Body of pancreas (tissue), 4 donors: ENCODE results near the gene INPP5D. TPM values are rescaled to one million over a fixed set of nuclear protein-coding genes. Genes with fewer than 3 reads are reported as not detected.

ENCODE experiments used
- ATAC-seq: fragments of 150-250 bp; one replicate; pipeline ENCODE4 v1.9.1; 2016
- DNase-seq, 4 donors: peaks; one replicate each; pipeline ENCODE4 v3.0.0-alpha.2; 2019
- H3K27ac ChIP-seq, 4 donors: fragments of 200-600 bp; sonication (generic); 1 replicate in 3 of 4; 2 replicates in 1 of 4; pipeline versions ENCODE4 v1.5.1 to v1.6.1; 2016 to 2019; ENCODE audit warnings: mild to moderate bottlenecking in 1 of 4, mixed read lengths in 1 of 4, moderate library complexity in 1 of 4
- H3K27me3 ChIP-seq, 2 donors: fragments of 200-600 bp; sonication (generic); one replicate each; pipeline ENCODE4 v1.6.0; 2016; ENCODE audit warnings: mild to moderate bottlenecking in 1 of 2
- H3K36me3 ChIP-seq, 2 donors: fragments of 200-600 bp; sonication (generic); replicated peaks in 1 of 2; 2 replicates each; pipeline ENCODE4 v1.5.1; 2016; ENCODE audit warnings: low read depth in 2 of 2; ENCODE audit not compliant: insufficient read depth in 1 of 2
- H3K4me1 ChIP-seq: fragments of 200-600 bp; sonication (generic); one replicate; pipeline ENCODE4 v1.6.0; 2016
- H3K4me3 ChIP-seq, 2 donors: fragments of 200-600 bp; sonication (generic); 1 replicate in 1 of 2; 2 replicates in 1 of 2; pipeline ENCODE4 v1.5.1; 2016 to 2019
- H3K9me3 ChIP-seq, 3 donors: fragments of 200-600 bp; sonication (generic); 1 replicate in 2 of 3; 2 replicates in 1 of 3; pipeline ENCODE4 v1.5.1; 2016
- POLR2A ChIP-seq, 3 donors: fragments of 450-650 bp; IDR thresholded peaks; one replicate each; pipeline ENCODE4 v1.6.1; 2016; ENCODE audit warnings: antibody characterized with exemption in 3 of 3, mild to moderate bottlenecking in 2 of 3
- WGBS, 2 donors: methylation state at CpG; one replicate each; pipeline ENCODE4 v1.1.5; 2017; 5-methylcytosine and 5-hydroxymethylcytosine counted together
- intact Hi-C: fragments of 100-400 bp; cut with DNase I; formaldehyde crosslinking; loops from one replicate; pipeline ENCODE4 v1.15.1; 2023
- total RNA-seq, 2 donors: library from RNA; depleted of rRNA; stranded (reverse); fragments of >200 nt; gene quantifications; one replicate each; pipeline ENCODE4 v1.1.0, GENCODE V29; 2016
- TF ChIP-seq, protein P1 (sequence below), 7 experiments: fragments of 450-650 bp in 4 of 7; fragments of 200-600 bp in 3 of 7; sonication (generic) in 3 of 7; IDR thresholded peaks; one replicate each; pipeline ENCODE4 v1.5.1; 2016 to 2019; ENCODE audit warnings: antibody characterized with exemption in 7 of 7

The INPP5D gene
- total RNA-seq, 2 donors from 2014 or later: 0.99 to 8.8 TPM

DNA sequence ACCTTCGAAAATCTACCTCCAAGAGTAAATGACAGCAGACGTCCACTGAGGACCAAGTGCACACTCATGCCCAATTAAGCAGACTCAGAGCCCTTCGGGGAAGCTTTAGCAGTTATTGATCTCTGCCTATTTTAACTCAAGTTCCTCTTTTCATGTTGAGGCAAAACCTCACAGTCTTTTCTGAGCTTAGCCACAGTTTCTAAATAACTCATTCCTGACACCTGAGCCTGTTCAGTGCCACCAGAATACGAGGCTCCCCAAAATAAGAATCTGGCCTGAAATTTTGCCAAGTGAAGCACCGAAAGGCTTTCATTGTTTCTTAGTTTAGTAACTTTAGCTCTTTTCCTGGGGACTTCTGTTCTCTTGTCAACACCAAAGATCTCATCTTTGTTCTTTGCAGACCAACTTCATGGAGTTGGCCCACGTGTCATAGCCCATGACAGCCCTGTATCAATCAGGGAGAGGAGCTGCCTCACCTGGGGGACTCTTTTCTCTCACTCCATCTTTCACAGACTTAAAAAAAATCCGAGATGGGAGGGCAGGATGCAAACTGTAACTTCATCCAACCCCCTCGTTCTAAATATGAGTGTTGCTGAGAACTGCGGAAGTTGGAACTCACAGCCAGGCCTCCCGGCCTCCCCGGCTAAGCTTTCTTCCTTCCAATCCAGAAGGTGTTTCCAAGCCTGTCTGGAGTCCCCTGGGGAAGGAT lies 22.2 kb downstream of the INPP5D start:
- 53 to 58% methylated on average over 11 of the region's 11 CpGs for WGBS, 2 donors
- intact Hi-C loops: no loop called here
- Histone ChIP-seq H3K27me3 (no peaks in the 10 kb centered on the region), H3K27ac (peak overlapping the region in 2 of 4 donors; percentile 56 to 73), H3K36me3 (no peaks in the 10 kb centered on the region), H3K4me1 (peaks cover 4% of the 10 kb centered on the region), H3K9me3 (no peaks in the 10 kb centered on the region), H3K4me3 (no peak overlapping the region)
- TF ChIP-seq POLR2A (IDR thresholded peaks at IDR 0.05): no peak
- TF ChIP-seq, protein P1, sequence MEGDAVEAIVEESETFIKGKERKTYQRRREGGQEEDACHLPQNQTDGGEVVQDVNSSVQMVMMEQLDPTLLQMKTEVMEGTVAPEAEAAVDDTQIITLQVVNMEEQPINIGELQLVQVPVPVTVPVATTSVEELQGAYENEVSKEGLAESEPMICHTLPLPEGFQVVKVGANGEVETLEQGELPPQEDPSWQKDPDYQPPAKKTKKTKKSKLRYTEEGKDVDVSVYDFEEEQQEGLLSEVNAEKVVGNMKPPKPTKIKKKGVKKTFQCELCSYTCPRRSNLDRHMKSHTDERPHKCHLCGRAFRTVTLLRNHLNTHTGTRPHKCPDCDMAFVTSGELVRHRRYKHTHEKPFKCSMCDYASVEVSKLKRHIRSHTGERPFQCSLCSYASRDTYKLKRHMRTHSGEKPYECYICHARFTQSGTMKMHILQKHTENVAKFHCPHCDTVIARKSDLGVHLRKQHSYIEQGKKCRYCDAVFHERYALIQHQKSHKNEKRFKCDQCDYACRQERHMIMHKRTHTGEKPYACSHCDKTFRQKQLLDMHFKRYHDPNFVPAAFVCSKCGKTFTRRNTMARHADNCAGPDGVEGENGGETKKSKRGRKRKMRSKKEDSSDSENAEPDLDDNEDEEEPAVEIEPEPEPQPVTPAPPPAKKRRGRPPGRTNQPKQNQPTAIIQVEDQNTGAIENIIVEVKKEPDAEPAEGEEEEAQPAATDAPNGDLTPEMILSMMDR (IDR thresholded peaks at IDR 0.05): no peak
- ATAC-seq (no peak), DNase-seq (no peak)

DNA sequence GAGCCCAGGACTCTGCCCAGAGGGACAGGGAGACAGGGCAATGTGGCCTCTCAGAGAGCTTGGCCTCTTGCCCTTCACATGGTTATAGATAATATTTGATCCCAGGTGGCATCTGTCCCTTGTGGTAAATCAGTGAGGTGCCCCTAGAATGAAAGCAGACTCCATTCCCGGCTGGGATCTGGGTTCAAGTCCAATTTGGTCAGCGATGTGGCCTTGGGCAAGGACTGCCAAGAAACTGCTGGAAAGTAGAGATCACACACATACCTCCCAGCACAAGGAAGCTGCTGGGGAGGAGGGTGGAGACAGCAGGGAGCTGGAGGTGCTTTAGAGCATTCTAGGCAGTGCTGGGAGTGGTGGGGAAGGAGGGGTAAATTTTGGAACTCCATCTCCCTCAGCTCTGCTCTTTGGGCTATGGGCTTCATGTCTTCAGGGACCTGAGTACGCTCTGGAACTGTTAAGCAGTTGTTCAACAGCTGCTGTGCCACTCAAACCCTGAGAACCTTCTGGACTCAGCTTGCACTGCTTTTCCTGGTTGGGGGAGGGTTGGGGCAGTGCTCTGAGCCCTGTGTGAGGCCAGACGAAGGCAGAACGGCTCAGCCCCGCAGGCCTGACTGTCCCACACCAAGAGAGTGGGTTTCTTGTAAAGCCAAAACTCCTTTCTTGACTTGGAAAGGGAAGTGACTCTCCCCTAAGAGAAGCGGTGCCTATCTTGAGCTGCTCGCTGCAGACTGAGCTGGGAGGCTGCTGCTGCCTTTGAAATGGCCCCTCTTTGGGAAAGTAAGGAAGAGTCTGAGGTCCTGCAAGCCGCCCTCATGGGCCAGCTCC lies 23.0 kb downstream of the INPP5D start:
- Histone ChIP-seq H3K4me3 (no peak overlapping the region), H3K27ac (peak overlapping the region in 3 of 4 donors; percentile 30 to 73 (median 56)), H3K27me3 (no peaks in the 10 kb centered on the region), H3K4me1 (peaks cover 4% of the 10 kb centered on the region), H3K36me3 (no peaks in the 10 kb centered on the region), H3K9me3 (no peaks in the 10 kb centered on the region)
- no peak for ATAC-seq
- intact Hi-C loops: no loop called here
- DNase-seq: no peak
- TF ChIP-seq POLR2A (IDR thresholded peaks at IDR 0.05): peak in 1 of 3 donors; percentile 7
- TF ChIP-seq, protein P1 (IDR thresholded peaks at IDR 0.05): no peak
- 61 to 63% methylated on average over 6 to 9 of the region's 9 CpGs for whole genome bisulfite sequencing, 2 donors

GRCh38 chr2:233083782-233084181 lies 23.6 kb downstream of the INPP5D start:
- Histone ChIP-seq H3K27ac (peak overlapping the region in 3 of 4 donors; percentile 30 to 73 (median 56)), H3K4me3 (no peak overlapping the region), H3K9me3 (no peaks in the 10 kb centered on the region), H3K36me3 (no peaks in the 10 kb centered on the region), H3K4me1 (peaks cover 4% of the 10 kb centered on the region), H3K27me3 (no peaks in the 10 kb centered on the region)
- intact Hi-C loops: no loop called here
- no peak for TF ChIP-seq POLR2A (IDR thresholded peaks at IDR 0.05)
- TF ChIP-seq, protein P1 (IDR thresholded peaks at IDR 0.05): no peak
- 77 to 83% methylated on average over 8 of the region's 8 CpGs for WGBS, 2 donors
- ATAC-seq: no peak
- DNase-seq: no peak

DNA sequence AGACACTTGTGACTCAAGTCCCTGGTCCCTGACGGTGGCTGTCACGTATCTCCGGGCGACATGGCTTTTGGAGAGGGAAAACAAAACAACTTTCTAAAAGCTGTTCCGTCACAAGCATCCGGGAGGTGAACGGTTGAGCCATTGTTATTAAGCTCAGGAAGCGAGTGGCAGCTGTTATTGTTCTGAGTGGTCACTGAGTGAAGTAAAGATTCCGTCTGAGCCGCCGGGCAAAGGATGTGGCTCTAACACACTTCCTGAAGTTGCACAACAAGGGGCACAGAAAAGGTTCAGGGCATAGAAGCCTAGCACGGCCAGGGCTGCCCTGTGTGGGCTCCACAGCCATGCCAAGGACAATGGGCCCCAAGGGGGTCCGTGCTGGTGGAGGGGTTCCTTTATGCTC lies 24.3 kb downstream of the INPP5D start:
- ATAC-seq: peak; percentile 43
- no peak overlapping the region for H3K4me3 ChIP-seq
- no peaks in the 10 kb centered on the region for H3K9me3 ChIP-seq
- peak overlapping the region in 2 of 4 donors; percentile 56 to 73 for H3K27ac ChIP-seq
- WGBS, 2 donors: 36 to 78% methylated on average over 13 of the region's 13 CpGs
- peak in 3 of 4 donors; percentile 25 to 76 (median 31) for DNase-seq
- peaks cover 4% of the 10 kb centered on the region for H3K4me1 ChIP-seq
- no peaks in the 10 kb centered on the region for H3K27me3 ChIP-seq
- intact Hi-C loops: no loop called here
- no peaks in the 10 kb centered on the region for H3K36me3 ChIP-seq
- peak in 1 of 3 donors; percentile 29 for TF ChIP-seq POLR2A (IDR thresholded peaks at IDR 0.05)
- TF ChIP-seq, protein P1 (IDR thresholded peaks at IDR 0.05): no peak
